Stimulated activated CD8-positive, alpha-beta memory T cell treated with anti-CD3 and anti-CD28 coated beads, Interleukin-12 subunit alpha, Interleukin-12 subunit beta, amount 100 ng/mL, for 24 hours (primary cell): Measurements from ENCODE around the gene SLAMF7.
"Not testable (repeated sequence)": the region's sequence is repeated elsewhere in the genome, so short reads cannot be mapped to it uniquely, and the experiment has no call there.

ENCODE experiments used
- DNase-seq: peaks from one replicate; pipeline ENCODE4 v3.0.0-alpha.2; 2020; ENCODE audit errors: extremely low read depth

The SLAMF7 gene

GRCh38 chr1:160739098-160739511, at the start of gene SLAMF7:
Gene SLAMF7, plus strand, starts transcription at chr1:160739247. Its CDS starts 55 bp downstream, at chr1:160739302.
- DNase-seq: no peak

- not testable (repeated sequence) for DNase-seq
These were observed 46.7 kb upstream of the SLAMF7 start for GRCh38 chr1:160692390-160692789.

- DNase-seq: no peak
These were observed 36.9 kb upstream of the SLAMF7 start for GRCh38 chr1:160702100-160702499.

GRCh38 chr1:160704250-160704649, 34.8 kb upstream of the SLAMF7 start:
- no peak for DNase-seq

GRCh38 chr1:160705212-160705621, 33.8 kb upstream of the SLAMF7 start:
- DNase-seq: not testable (repeated sequence)

GRCh38 chr1:160705742-160706141, 33.3 kb upstream of the SLAMF7 start:
- no peak for DNase-seq

GRCh38 chr1:160706526-160707235, 32.4 kb upstream of the SLAMF7 start:
- no peak for DNase-seq

GRCh38 chr1:160707236-160708064, 31.6 kb upstream of the SLAMF7 start:
- DNase-seq: no peak

GRCh38 chr1:160708118-160708517, 30.9 kb upstream of the SLAMF7 start:
- no peak for DNase-seq

- DNase-seq: no peak
These were observed 30.2 kb upstream of the SLAMF7 start for GRCh38 chr1:160708801-160709200.

GRCh38 chr1:160709715-160710114, 29.3 kb upstream of the SLAMF7 start:
- no peak for DNase-seq

- DNase-seq: no peak
These were observed 28.4 kb upstream of the SLAMF7 start for GRCh38 chr1:160710517-160711252.

- DNase-seq: no peak
These were observed 27.8 kb upstream of the SLAMF7 start for GRCh38 chr1:160711276-160711601.

GRCh38 chr1:160711602-160712311, 27.3 kb upstream of the SLAMF7 start, which contains the start of gene CD48:
Gene CD48, minus strand, starts transcription at chr1:160711822. Its CDS starts 59 bp downstream, at chr1:160711763.
- DNase-seq: no peak

- DNase-seq: not testable (repeated sequence)
These were observed 26.4 kb upstream of the SLAMF7 start for GRCh38 chr1:160712525-160713080.

- DNase-seq: no peak
These were observed 25.9 kb upstream of the SLAMF7 start for GRCh38 chr1:160713161-160713560.

- DNase-seq: not testable (repeated sequence)
These were observed 24.9 kb upstream of the SLAMF7 start for GRCh38 chr1:160714034-160714648.

GRCh38 chr1:160716013-160716412, 23.0 kb upstream of the SLAMF7 start:
- DNase-seq: no peak

GRCh38 chr1:160717306-160717705, 21.7 kb upstream of the SLAMF7 start:
- no peak for DNase-seq

- DNase-seq: no peak
These were observed 20.8 kb upstream of the SLAMF7 start for GRCh38 chr1:160718210-160718609.
